Neural crest cell (in vitro differentiated cells): Measurements from ENCODE around the gene RPTOR. TPM values are rescaled to one million over a fixed set of nuclear protein-coding genes. Genes with fewer than 3 reads are reported as not detected.

Experiments used
- DNase-seq: peaks from one replicate; pipeline ENCODE4 v3.0.0; 2021; ENCODE audit warnings: low read depth, mixed read lengths, low spot score
- H3K27ac Mint-ChIP-seq: one replicate; pipeline ENCODE4 v1.8.0; 2021; ENCODE audit warnings: mild to moderate bottlenecking, mixed read lengths; ENCODE audit not compliant: unreplicated experiment
- H3K27me3 Mint-ChIP-seq: 2 replicates; pipeline ENCODE4 v1.8.0; 2021; ENCODE audit warnings: low read depth, mild to moderate bottlenecking, mixed read lengths
- H3K36me3 Mint-ChIP-seq: 2 replicates; pipeline ENCODE4 v1.8.0; 2021; ENCODE audit warnings: low read depth, mild to moderate bottlenecking, mixed read lengths
- H3K4me1 Mint-ChIP-seq: 2 replicates; pipeline ENCODE4 v1.8.0; 2021; ENCODE audit warnings: mixed read lengths
- H3K4me3 Mint-ChIP-seq: one replicate; pipeline ENCODE4 v1.8.0; 2021; ENCODE audit warnings: mild to moderate bottlenecking, mixed read lengths
- H3K9me3 Mint-ChIP-seq: 2 replicates; pipeline ENCODE4 v1.8.0; 2021; ENCODE audit warnings: mixed read lengths
- CTCF ChIP-seq: fragments of 200-600 bp; sonication (generic); conservative IDR thresholded peaks from 2 replicates; pipeline ENCODE4 v1.5.0; 2021; ENCODE audit warnings: antibody characterized with exemption, mild to moderate bottlenecking
- total RNA-seq: library from RNA; stranded (reverse); gene quantifications from 2 replicates; pipeline ENCODE4 v1.2.1, GENCODE V29; 2021

The RPTOR gene
- total RNA-seq, 1 donor from 2014 or later, result 41.1 TPM

- no peak for TF ChIP-seq CTCF
- peaks cover 10% of the 10 kb centered on the region for H3K4me1 Mint-ChIP-seq
- no peak for DNase-seq
- peaks cover 6% of the 10 kb centered on the region for H3K36me3 Mint-ChIP-seq
- peak overlapping the region; percentile 78 for H3K27ac Mint-ChIP-seq
- no peak overlapping the region for H3K4me3 Mint-ChIP-seq
- H3K27me3 Mint-ChIP-seq, result no peaks in the 10 kb centered on the region
- H3K9me3 Mint-ChIP-seq, result no peaks in the 10 kb centered on the region
These were observed 313.8 kb downstream of the RPTOR start for GRCh38 chr17:80858301-80859001.

- peaks cover 10% of the 10 kb centered on the region for H3K4me1 Mint-ChIP-seq
These were observed 314.6 kb downstream of the RPTOR start for GRCh38 chr17:80859002-80859941.

GRCh38 chr17:80860101-80860671, 315.5 kb downstream of the RPTOR start:
- Mint-ChIP-seq H3K4me1 (peaks cover 10% of the 10 kb centered on the region), H3K27ac (peak overlapping the region; percentile 81), H3K4me3 (no peak overlapping the region), H3K9me3 (no peaks in the 10 kb centered on the region), H3K27me3 (no peaks in the 10 kb centered on the region), H3K36me3 (peaks cover 10% of the 10 kb centered on the region)
- DNase-seq, result no peak
- TF ChIP-seq CTCF, result no peak

More at GRCh38 chr17:80859002-80859941, 314.6 kb downstream of the RPTOR start:
- Mint-ChIP-seq H3K27ac (peak overlapping the region; percentile 40), H3K36me3 (peaks cover 7% of the 10 kb centered on the region), H3K9me3 (no peaks in the 10 kb centered on the region), H3K27me3 (no peaks in the 10 kb centered on the region), H3K4me3 (no peak overlapping the region)
- no peak for TF ChIP-seq CTCF
- no peak for DNase-seq

- Mint-ChIP-seq H3K36me3 (peaks cover 10% of the 10 kb centered on the region), H3K4me1 (peaks cover 10% of the 10 kb centered on the region), H3K27me3 (no peaks in the 10 kb centered on the region), H3K4me3 (no peak overlapping the region), H3K9me3 (no peaks in the 10 kb centered on the region), H3K27ac (peak overlapping the region; percentile 92)
- no peak for TF ChIP-seq CTCF
- DNase-seq, result no peak
These were observed 316.2 kb downstream of the RPTOR start for GRCh38 chr17:80860703-80861417.

- H3K4me3 Mint-ChIP-seq, result no peak overlapping the region
- no peak overlapping the region for H3K27ac Mint-ChIP-seq
- no peak for DNase-seq
- no peak for TF ChIP-seq CTCF
- H3K27me3 Mint-ChIP-seq, result no peaks in the 10 kb centered on the region
- H3K36me3 Mint-ChIP-seq, result peaks cover 10% of the 10 kb centered on the region
- H3K4me1 Mint-ChIP-seq, result peaks cover 13% of the 10 kb centered on the region
- no peaks in the 10 kb centered on the region for H3K9me3 Mint-ChIP-seq
These were observed 316.8 kb downstream of the RPTOR start for GRCh38 chr17:80861418-80861815.
